Heart right ventricle (tissue), 16 donors: ENCODE data around the gene HDAC10. TPM values are rescaled to one million over a fixed set of nuclear protein-coding genes. Genes with fewer than 3 reads are reported as not detected.

ENCODE experiments used
- ATAC-seq, 8 donors: fragments of 200-7000 bp; cut with Tn5 transposase; one replicate each; pipeline ENCODE4 v1.9.1; 2020; ENCODE audit warnings: mild to moderate bottlenecking in 8 of 8, moderate library complexity in 8 of 8, moderate number of reproducible peaks in 1 of 8
- DNase-seq, 2 donors: peaks; one replicate each; pipeline ENCODE4 v3.0.0-alpha.2; 2020
- H3K27ac ChIP-seq, 10 donors: fragments of 200-600 bp; sonication (generic) in 2 of 10; one replicate each; pipeline versions ENCODE4 v1.5.0 to v1.8.0; 2020 to 2022; ENCODE audit warnings: mild to moderate bottlenecking in 3 of 10
- H3K27me3 ChIP-seq, 7 donors: fragments of 200-600 bp; one replicate each; pipeline ENCODE4 v1.8.0; 2021 to 2022; ENCODE audit warnings: mild to moderate bottlenecking in 2 of 7
- H3K36me3 ChIP-seq, 9 donors: fragments of 200-600 bp; sonication (generic) in 1 of 9; one replicate each; pipeline versions ENCODE4 v1.5.0 to v1.8.0; 2020 to 2022; ENCODE audit warnings: mild to moderate bottlenecking in 2 of 9
- H3K4me1 ChIP-seq, 9 donors: fragments of 200-600 bp; sonication (generic) in 1 of 9; one replicate each; pipeline versions ENCODE4 v1.5.0 to v1.8.0; 2020 to 2022; ENCODE audit warnings: mild to moderate bottlenecking in 4 of 9
- H3K4me3 ChIP-seq, 10 donors: fragments of 200-600 bp; sonication (generic) in 2 of 10; one replicate each; pipeline versions ENCODE4 v1.5.0 to v1.8.0; 2020 to 2022; ENCODE audit warnings: mild to moderate bottlenecking in 7 of 10, moderate library complexity in 2 of 10
- H3K9me3 ChIP-seq, 11 donors: fragments of 200-600 bp in 10 of 11; sonication (generic) in 2 of 11; one replicate each; pipeline versions ENCODE4 v1.5.0 to v1.8.0; 2013 to 2022; ENCODE audit warnings: mild to moderate bottlenecking in 2 of 11, control low read depth in 1 of 11, moderate library complexity in 1 of 11
- WGBS, 2 donors: extraction: QIAGEN DNeasy Blood & Tissue Kit; methylation state at CpG; one replicate each; pipeline ENCODE4 v1.1.7; 2013; ENCODE audit warnings: inconsistent platforms in 1 of 2; 5-methylcytosine and 5-hydroxymethylcytosine counted together
- intact Hi-C, 10 donors: fragments of 100-400 bp; cut with DNase I; formaldehyde crosslinking; loops; one replicate each; pipeline versions ENCODE4 v1.11.1 to v1.14.2; 2022
- polyA plus RNA-seq, 2 donors: library from polyadenylated mRNA; stranded (reverse); fragments of 200-250 nt; gene quantifications; one replicate each; pipeline ENCODE4 v1.2.3, GENCODE V29; 2013
- total RNA-seq, 10 donors: library from RNA; stranded (reverse); fragmentation: NEBNext Ultra II Directional in 3 of 10; extraction: Animal tissue kit (Norgen Biotek cat#: 25700) in 3 of 10; gene quantifications; one replicate each; pipeline versions ENCODE4 v1.2.1 to v1.2.4, GENCODE V29; 2021 to 2023
- TF ChIP-seq, protein P1 (sequence below), 9 donors: fragments of 200-600 bp; sonication (generic) in 2 of 9; IDR thresholded peaks; one replicate each; pipeline versions ENCODE4 v1.5.0 to v1.8.0; 2021 to 2022; ENCODE audit warnings: antibody characterized with exemption in 9 of 9, mild to moderate bottlenecking in 5 of 9, moderate library complexity in 1 of 9
- donor health status: Arrhythmogenic right ventricular cardiomyopathy.
- donor health status: ischemic (EF 13 %, LVEDD 7.1; RV severe dilation, severe dysfunction).
- donor health status: healthy with polysubstance abuse.
- donor health status: DM: no; HTN: yes; CAD: no.
- donor health status: DM: no; HTN: no; CAD: no.
- donor health status: ischemic (EF 25% LVEDD 6.9; RV normal size, moderate dysfunction).
- donor health status: ischemic (EF 25% LVEDD 5.7; RV mildly dilated, moderate dysfunction).
- donor health status: healthy.
- donor health status: DM: yes; HTN: yes; CAD: no.
- donor health status: Ischemic cardiomyopathy.
- donor health status: ischemic (EF 35%, LVEDD 5.7; RV mildly dilated, moderate dysfunction).
- donor health status: nonischemic (EF 11% LVEDD 7.7; RV severe dilation, severe dysfunction).
- donor health status: DM: yes; HTN: yes; CAD: no.
- donor health status: PGD.
- donor health status: ischemic (EF 29% LVEDD 5.4; RV normal size, mild dysfunction).
- donor health status: nonischemic (EF 23%, LVEDD 6.1; RV moderate dilation, normal function).

The HDAC10 gene
- total and polyA plus RNA-seq, 12 donors = 7.1 to 20.3 (median 10.3) TPM

DNA sequence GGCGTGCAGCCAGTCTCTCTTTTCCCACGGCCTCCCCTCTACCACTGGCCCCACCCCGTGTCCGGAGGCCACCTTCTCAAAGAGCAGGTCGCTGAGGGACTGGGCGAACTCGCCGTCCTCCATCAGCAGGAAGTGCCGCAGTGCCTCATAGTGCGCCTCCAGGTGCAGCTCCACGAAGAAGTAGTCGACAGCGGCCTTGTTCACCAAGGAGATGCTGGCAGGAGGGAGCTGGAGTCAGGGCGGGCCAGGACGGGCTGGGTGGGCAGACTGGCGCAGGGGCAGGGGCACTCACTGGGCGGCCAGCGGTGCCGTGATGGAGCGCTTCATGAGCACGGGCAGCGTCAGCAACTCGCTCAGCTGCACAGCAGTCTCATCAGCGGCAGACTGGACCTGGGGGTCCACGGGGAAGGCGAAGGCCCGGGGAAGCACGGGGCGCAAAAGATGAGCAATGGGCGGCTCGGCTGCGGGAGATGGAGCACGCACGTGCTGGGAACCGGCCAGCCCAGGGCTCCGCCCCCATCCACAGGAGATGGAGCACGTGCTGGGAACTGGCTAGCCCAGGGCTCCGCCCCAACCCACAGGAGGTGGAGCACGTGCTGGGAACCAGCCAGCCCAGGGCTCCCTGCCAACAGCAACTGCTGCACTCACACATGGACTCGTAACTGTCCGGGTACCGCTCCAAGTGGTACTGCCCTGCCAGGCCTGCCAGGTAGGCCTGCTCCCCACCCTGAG lies 31.9 kb downstream of the HDAC10 start:
- Histone ChIP-seq H3K36me3 (peaks cover 10 to 99% (median 56%) of the 10 kb centered on the region in 9 donors), H3K9me3 (no peaks in the 10 kb centered on the region), H3K27ac (no peak overlapping the region), H3K27me3 (no peaks in the 10 kb centered on the region), H3K4me3 (no peak overlapping the region), H3K4me1 (peaks cover 0 to 15% (median 6%) of the 10 kb centered on the region in 9 donors)
- TF ChIP-seq, protein P1, sequence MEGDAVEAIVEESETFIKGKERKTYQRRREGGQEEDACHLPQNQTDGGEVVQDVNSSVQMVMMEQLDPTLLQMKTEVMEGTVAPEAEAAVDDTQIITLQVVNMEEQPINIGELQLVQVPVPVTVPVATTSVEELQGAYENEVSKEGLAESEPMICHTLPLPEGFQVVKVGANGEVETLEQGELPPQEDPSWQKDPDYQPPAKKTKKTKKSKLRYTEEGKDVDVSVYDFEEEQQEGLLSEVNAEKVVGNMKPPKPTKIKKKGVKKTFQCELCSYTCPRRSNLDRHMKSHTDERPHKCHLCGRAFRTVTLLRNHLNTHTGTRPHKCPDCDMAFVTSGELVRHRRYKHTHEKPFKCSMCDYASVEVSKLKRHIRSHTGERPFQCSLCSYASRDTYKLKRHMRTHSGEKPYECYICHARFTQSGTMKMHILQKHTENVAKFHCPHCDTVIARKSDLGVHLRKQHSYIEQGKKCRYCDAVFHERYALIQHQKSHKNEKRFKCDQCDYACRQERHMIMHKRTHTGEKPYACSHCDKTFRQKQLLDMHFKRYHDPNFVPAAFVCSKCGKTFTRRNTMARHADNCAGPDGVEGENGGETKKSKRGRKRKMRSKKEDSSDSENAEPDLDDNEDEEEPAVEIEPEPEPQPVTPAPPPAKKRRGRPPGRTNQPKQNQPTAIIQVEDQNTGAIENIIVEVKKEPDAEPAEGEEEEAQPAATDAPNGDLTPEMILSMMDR (IDR thresholded peaks at IDR 0.05) = no peak
- intact Hi-C loops = no loop called here
- DNase-seq = peak; percentile 83 to 90
- WGBS, 2 donors = 69 to 71% methylated on average over 42 of the region's 42 CpGs
- ATAC-seq = peak; percentile 76 to 85 (median 82)

DNA sequence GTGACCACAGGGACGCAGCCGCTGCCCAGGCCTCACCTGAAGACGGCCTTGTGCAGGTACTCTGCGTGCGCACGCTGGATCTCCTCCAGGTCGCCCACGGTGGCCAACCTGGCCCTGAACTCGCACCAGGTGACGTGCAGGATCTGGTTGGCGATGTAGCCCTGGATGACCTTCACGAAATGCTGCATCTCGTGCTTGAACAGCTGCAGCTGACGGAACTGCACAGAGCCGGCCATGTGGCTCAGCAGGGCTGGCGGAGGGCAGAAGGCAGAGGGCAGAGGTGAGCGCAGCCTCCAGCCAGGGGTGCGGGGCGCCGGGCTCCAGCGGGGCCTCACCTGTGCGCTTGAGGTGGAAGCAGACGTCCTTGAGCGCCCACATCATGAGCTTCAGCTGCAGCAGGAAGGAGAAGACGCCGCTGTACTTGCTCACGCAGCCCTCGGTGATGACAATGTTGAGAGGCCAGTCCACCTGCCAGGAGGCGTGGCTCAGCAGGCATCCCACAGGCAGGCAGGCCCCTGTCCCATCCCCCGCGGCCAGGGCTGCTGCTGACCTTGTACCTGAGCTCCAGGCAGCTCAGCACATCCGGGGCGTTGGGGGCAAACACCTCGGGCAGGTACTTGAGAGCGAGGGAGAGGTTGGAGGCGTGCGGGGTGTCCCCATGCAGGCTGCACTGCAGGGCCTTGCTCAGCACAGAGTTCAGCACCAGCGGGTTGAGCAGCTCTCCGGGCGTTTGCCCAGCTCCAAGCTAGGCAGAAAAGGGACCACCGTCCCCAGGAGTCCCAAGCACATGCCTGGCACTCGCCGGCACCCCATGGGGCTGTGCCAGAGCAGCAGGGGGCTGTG lies 32.7 kb downstream of the HDAC10 start:
- H3K27ac ChIP-seq = no peak overlapping the region

DNA sequence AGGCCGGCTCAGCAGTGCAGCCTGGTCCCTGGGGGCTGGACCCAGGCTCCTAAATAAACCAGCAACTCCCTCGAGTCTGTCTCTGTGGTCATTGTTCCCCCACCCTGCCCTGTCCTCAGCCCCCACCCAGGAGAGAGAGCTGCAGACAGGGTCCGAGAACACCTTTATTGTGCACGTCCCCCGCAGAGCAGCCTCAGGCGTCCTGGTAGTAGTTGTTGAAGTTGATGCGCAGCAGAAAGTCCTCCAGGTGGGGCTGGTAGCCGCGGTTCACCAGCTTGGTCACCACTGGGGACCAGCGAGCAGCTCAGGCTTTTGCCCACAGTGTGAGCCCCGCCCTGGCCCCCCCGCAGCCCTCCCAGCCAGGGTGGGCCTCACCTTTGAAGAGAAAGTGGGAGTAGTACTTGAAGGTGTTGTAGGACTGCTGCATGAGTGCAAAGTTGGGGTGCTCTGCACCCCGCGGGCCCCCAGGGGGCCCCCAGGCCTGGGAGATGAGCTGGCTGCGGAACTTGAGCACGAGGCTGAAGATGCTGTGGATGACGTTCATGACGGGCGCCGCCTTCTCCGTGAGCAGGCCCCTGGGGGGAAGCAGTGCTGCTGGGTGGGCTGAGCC lies 33.4 kb downstream of the HDAC10 start:
- TF ChIP-seq, protein P1 (IDR thresholded peaks at IDR 0.05) = no peak
- H3K27me3 ChIP-seq = no peaks in the 10 kb centered on the region
- no peaks in the 10 kb centered on the region for H3K9me3 ChIP-seq
- H3K4me1 ChIP-seq = peaks cover 0 to 15% (median 6%) of the 10 kb centered on the region in 9 donors
- 86 to 88% methylated on average over 21 of the region's 21 CpGs for WGBS, 2 donors
- no peak overlapping the region for H3K27ac ChIP-seq
- ATAC-seq (no peak), DNase-seq (no peak)
- H3K4me3 ChIP-seq = no peak overlapping the region
- intact Hi-C loops = no loop called here
- peaks cover 10 to 99% (median 56%) of the 10 kb centered on the region in 9 donors for H3K36me3 ChIP-seq

More for the DNA sequence above, 32.7 kb downstream of the HDAC10 start:
- intact Hi-C loops = no loop called here
- DNase-seq (no peak), ATAC-seq (peak in 5 of 8 donors; percentile 0 to 16 (median 2))
- H3K27me3 ChIP-seq = no peaks in the 10 kb centered on the region
- H3K9me3 ChIP-seq = no peaks in the 10 kb centered on the region
- peaks cover 0 to 15% (median 6%) of the 10 kb centered on the region in 9 donors for H3K4me1 ChIP-seq
- peaks cover 10 to 99% (median 56%) of the 10 kb centered on the region in 9 donors for H3K36me3 ChIP-seq
- TF ChIP-seq, protein P1 (IDR thresholded peaks at IDR 0.05) = no peak
- H3K4me3 ChIP-seq = no peak overlapping the region
- WGBS, 2 donors = 70 to 83% methylated on average over 40 to 43 of the region's 43 CpGs
